ENCODE results near the gene MUC3A. TPM values are rescaled to one million over a fixed set of nuclear protein-coding genes. Genes with fewer than 3 reads are reported as not detected.
A peak's percentile ranks its signal among the peaks of the same experiment; 100 is the strongest.
"Not testable (repeated sequence)": the region's sequence is repeated elsewhere in the genome, so short reads cannot be mapped to it uniquely, and the experiment has no call there.

The MUC3A gene
- total RNA-seq, 1 experiment from 2014 or later = not detected

DNA sequence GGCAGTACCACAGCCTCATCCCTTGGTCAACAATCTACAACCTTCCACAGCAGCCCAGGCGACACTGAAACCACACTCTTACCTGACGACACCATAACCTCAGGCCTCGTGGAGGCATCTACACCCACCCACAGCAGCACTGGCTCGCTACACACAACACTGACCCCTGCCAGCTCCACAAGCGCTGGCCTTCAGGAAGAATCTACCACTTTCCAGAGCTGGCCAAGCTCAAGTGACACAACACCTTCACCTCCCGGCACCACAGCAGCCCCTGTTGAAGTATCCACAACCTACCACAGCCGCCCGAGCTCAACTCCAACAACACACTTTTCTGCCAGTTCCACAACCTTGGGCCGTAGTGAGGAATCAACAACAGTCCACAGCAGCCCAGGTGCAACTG, 45.3 kb downstream of the MUC3A start:
- DNase-seq (ENCODE audit: low read depth, low spot score); in situ Hi-C loops (cut with HindIII; ENCODE audit: low pct_unique_long_range_greater_than_20kb, low sequenced_read_pairs): not testable (repeated sequence)

DNA sequence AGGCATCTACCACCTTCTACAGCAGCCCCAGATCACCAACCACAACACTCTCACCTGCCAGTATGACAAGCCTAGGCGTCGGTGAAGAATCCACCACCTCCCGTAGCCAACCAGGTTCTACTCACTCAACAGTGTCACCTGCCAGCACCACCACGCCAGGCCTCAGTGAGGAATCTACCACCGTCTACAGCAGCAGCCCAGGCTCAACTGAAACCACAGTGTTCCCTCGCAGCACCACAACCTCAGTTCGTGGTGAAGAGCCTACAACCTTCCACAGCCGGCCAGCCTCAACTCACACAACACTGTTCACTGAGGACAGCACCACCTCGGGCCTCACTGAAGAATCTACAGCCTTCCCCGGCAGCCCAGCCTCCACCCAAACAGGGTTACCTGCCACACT, 49.2 kb downstream of the MUC3A start:
- in situ Hi-C loops (cut with HindIII; ENCODE audit: low pct_unique_long_range_greater_than_20kb, low sequenced_read_pairs); DNase-seq (ENCODE audit: low read depth, low spot score): not testable (repeated sequence)

DNA sequence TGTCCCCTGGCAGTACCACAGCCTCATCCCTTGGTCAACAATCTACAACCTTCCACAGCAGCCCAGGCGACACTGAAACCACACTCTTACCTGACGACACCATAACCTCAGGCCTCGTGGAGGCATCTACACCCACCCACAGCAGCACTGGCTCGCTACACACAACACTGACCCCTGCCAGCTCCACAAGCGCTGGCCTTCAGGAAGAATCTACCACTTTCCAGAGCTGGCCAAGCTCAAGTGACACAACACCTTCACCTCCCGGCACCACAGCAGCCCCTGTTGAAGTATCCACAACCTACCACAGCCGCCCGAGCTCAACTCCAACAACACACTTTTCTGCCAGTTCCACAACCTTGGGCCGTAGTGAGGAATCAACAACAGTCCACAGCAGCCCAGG, 50.0 kb downstream of the MUC3A start:
- DNase-seq (ENCODE audit: low read depth, low spot score); in situ Hi-C loops (cut with HindIII; ENCODE audit: low pct_unique_long_range_greater_than_20kb, low sequenced_read_pairs): not testable (repeated sequence)

DNA sequence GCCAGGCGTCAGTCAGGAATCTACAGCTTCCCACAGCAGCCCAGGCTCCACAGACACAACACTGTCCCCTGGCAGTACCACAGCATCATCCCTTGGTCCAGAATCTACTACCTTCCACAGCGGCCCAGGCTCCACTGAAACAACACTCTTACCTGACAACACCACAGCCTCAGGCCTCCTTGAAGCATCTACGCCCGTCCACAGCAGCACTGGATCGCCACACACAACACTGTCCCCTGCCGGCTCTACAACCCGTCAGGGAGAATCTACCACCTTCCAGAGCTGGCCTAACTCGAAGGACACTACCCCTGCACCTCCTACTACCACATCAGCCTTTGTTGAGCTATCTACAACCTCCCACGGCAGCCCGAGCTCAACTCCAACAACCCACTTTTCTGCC, 50.7 kb downstream of the MUC3A start:
- DNase-seq (ENCODE audit: low read depth, low spot score); in situ Hi-C loops (cut with HindIII; ENCODE audit: low pct_unique_long_range_greater_than_20kb, low sequenced_read_pairs): not testable (repeated sequence)

DNA sequence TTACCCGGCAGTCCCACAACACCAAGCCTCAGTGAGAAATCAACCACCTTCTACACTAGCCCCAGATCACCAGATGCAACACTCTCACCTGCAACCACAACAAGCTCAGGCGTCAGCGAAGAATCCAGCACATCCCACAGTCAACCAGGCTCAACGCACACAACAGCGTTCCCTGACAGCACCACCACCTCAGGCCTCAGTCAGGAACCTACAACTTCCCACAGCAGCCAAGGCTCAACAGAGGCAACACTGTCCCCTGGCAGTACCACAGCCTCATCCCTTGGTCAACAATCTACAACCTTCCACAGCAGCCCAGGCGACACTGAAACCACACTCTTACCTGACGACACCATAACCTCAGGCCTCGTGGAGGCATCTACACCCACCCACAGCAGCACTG, 53.0 kb downstream of the MUC3A start:
- in situ Hi-C loops (cut with HindIII; ENCODE audit: low pct_unique_long_range_greater_than_20kb, low sequenced_read_pairs); DNase-seq (ENCODE audit: low read depth, low spot score): not testable (repeated sequence)

DNA sequence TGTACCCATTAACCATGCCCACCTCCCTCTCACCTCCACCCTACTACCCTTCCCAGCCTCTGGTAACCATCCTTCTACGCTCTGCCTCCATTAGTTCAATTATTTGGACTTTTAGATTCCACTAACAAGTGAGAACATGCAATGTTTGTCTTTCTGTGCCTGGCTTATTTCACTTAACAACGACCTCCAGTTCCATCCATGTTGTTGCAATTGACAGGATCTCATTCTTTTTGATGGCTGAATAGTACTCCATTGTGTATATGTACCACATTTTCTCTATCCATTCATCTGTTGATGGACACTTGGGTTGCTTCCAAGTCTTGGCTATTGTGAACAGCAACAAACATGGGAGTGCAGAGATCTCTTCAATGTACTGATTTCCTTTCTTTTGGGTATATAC, 58.0 kb downstream of the MUC3A start:
- in situ Hi-C loops (cut with HindIII; ENCODE audit: low pct_unique_long_range_greater_than_20kb, low sequenced_read_pairs) = not testable (repeated sequence)

DNA sequence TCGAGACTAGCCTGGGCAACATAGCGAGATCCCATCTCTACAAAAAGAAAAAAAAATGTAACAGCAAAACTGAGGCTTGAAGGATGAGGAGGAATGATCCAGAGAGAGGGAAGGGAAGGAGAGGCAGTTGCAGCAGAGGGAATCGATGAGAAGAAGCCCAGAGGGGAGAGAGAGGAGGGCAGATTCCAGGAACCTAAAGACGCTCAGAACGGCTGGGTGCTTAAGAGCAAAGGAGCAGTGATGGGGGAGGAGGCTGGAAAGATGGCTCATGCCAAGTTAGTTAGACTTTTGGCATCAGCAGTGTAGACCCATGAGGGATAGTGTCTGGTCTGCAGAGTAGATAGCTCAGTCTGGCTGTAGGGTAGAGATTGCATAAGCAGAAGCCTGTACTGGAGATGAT, 60.3 kb downstream of the MUC3A start:
- in situ Hi-C loops (cut with HindIII; ENCODE audit: low pct_unique_long_range_greater_than_20kb, low sequenced_read_pairs) = no loop called here
- no peak for DNase-seq (ENCODE audit: low read depth, low spot score)

More for the DNA sequence above, 58.0 kb downstream of the MUC3A start:
- DNase-seq (ENCODE audit: low read depth, low spot score) = not testable (repeated sequence)

DNA sequence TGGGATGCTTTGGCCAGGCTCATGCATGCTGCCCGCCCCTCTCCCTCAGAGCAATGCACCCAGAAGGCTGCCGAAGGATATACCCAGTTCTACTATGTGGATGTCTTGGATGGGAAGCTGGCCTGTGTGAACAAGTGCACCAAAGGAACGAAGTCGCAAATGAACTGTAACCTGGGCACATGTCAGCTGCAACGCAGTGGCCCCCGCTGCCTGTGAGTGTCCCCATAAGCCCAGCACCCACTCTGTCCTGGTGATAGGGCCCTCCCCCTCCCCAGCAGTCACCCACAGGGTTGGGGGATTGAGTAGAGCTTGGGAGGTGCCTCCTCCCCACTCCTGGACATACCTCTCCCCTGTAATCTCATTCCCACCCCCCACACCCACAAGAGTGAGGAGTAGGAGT, 63.6 kb downstream of the MUC3A start:
- DNase-seq (ENCODE audit: low read depth, low spot score) = no peak
- in situ Hi-C loops (cut with HindIII; ENCODE audit: low pct_unique_long_range_greater_than_20kb, low sequenced_read_pairs) = no loop called here

DNA sequence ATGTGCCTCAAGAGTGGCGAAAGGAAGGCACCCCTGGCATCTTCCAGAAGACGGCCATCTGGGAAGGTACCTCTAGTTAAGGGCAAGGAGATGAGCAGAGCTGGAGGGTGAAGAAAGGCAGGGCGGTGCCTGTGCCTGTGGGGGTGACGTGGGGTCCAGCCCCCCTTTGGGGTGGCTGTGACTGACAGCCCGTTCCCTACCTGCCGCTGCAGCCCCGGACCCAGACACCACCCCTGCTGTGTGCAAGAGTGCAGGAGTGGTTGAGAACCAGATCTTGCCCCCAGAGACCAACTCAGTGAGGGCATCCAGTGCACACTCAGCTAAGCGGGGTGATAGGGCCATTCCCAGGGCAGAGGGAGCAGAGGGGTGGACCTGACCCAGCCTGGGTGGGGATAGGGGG, 66.3 kb downstream of the MUC3A start:
- no peak for DNase-seq (ENCODE audit: low read depth, low spot score)
- in situ Hi-C loops (cut with HindIII; ENCODE audit: low pct_unique_long_range_greater_than_20kb, low sequenced_read_pairs) = no loop called here

DNA sequence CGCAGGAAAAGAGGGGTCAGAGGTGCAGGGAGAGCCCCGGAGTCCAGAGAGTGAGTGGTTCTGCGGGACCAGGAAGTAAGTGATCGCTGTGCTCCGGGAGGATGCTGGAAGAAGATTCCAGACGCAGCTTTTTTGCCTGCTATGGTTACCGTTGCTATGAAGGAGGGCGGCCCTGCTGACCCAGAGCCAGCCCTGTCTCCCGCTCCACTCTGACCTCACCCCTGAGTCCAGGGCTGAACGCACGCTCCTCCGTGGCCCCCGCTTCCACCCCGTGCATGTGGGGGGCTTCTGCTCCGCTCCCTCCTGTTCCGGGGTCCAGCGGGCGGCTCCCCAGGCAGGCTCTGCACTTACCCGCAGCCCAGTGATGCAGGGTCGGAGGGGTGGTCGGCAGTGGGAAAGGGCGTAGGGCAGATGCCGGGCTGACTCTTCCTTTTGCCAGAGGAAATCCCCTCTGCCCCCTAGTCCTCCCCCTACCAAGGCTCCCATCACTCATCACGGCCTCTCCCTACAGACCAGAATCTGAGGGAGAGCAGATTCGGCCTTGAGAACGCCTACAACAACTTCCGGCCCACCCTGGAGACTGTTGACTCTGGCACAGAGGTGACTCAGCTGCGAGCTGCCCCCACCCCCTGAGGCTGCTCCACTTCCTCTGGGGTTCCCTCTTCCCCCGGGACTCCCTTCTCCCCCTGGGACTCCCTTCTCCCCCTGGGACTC, 67.9 kb downstream of the MUC3A start:
- in situ Hi-C loops (cut with HindIII; ENCODE audit: low pct_unique_long_range_greater_than_20kb, low sequenced_read_pairs) = no loop called here

More for the DNA sequence above, 67.9 kb downstream of the MUC3A start:
- DNase-seq (ENCODE audit: low read depth, low spot score) = peak; percentile 29

Small RNAs within 50 kb of the gene (small RNA-seq; reads per million reads assigned to genes)
- gene RN7SL549P (0 reads per million in 2 experiments), gene RPS29P15 (0 reads per million in 2 experiments)

Other genes starting within 250 kb of the MUC3A start
- 79.2 and 94.4 TPM in 2 replicates for gene POP7, start 243.4 kb upstream of the MUC3A start, total RNA-seq (2014; rRNA removed; shearing (Covaris generic))
- 0.29 TPM in 1 of 2 replicates, not detected in the other for gene EPO, start 229.1 kb upstream of the MUC3A start, total RNA-seq (2014; rRNA removed; shearing (Covaris generic))
- not detected in 2 replicates for gene ZAN, start 215.9 kb upstream of the MUC3A start, total RNA-seq (2014; rRNA removed; shearing (Covaris generic))
- gene EPHB4, start 122.0 kb upstream of the MUC3A start, total RNA-seq (2014; rRNA removed; shearing (Covaris generic)) = 37.3 and 45.2 TPM in 2 replicates
- 13.1 and 16.6 TPM in 2 replicates for gene SLC12A9, start 96.8 kb upstream of the MUC3A start, total RNA-seq (2014; rRNA removed; shearing (Covaris generic))
- 107 and 109 TPM in 2 replicates for gene TRIP6, start 82.1 kb upstream of the MUC3A start, total RNA-seq (2014; rRNA removed; shearing (Covaris generic))
- 42.2 and 49.8 TPM in 2 replicates for gene SRRT, start 74.4 kb upstream of the MUC3A start, total RNA-seq (2014; rRNA removed; shearing (Covaris generic))
- 14.2 and 14.5 TPM in 2 replicates for gene UFSP1, start 59.8 kb upstream of the MUC3A start, total RNA-seq (2014; rRNA removed; shearing (Covaris generic))
- gene ACHE, start 53.6 kb upstream of the MUC3A start, total RNA-seq (2014; rRNA removed; shearing (Covaris generic)) = 1.5 and 1.8 TPM in 2 replicates
- gene MUC12, start 20.0 kb downstream of the MUC3A start, total RNA-seq (2014; rRNA removed; shearing (Covaris generic)) = not detected in 2 replicates
- gene MUC17, start 70.5 kb downstream of the MUC3A start, total RNA-seq (2014; rRNA removed; shearing (Covaris generic)) = not detected in 2 replicates
- gene TRIM56, start 135.9 kb downstream of the MUC3A start, total RNA-seq (2014; rRNA removed; shearing (Covaris generic)) = 6.9 and 7.5 TPM in 2 replicates
- gene SERPINE1, start 177.6 kb downstream of the MUC3A start, total RNA-seq (2014; rRNA removed; shearing (Covaris generic)) = 0.27 TPM in 1 of 2 replicates, not detected in the other
- 329 and 367 TPM in 2 replicates for gene AP1S1, start 204.9 kb downstream of the MUC3A start, total RNA-seq (2014; rRNA removed; shearing (Covaris generic))
- 848 and 983 TPM in 2 replicates for gene VGF, start 216.0 kb downstream of the MUC3A start, total RNA-seq (2014; rRNA removed; shearing (Covaris generic))
- gene NAT16, start 230.8 kb downstream of the MUC3A start, total RNA-seq (2014; rRNA removed; shearing (Covaris generic)) = 1.5 and 3.9 TPM in 2 replicates

All from SK-MEL-5 (cell line).